Spleen (tissue), 11 donors: ENCODE results near the gene TM9SF2. TPM values are rescaled to one million over a fixed set of nuclear protein-coding genes. Genes with fewer than 3 reads are reported as not detected.
"Not testable (repeated sequence)": the region's sequence is repeated elsewhere in the genome, so short reads cannot be mapped to it uniquely, and the experiment has no call there.

ENCODE experiments used
- DNase-seq: peaks from one replicate; pipeline ENCODE4 v3.0.0-alpha.2; 2020
- H3K27ac ChIP-seq, 8 donors: fragments of 200-600 bp; sonication (generic) in 7 of 8; 1 replicate in 4 of 8; 2 replicates in 4 of 8; pipeline versions ENCODE4 v1.5.0 to v1.8.0; 2016 to 2021; ENCODE audit warnings: inconsistent platforms in 4 of 8, mild to moderate bottlenecking in 4 of 8, moderate library complexity in 1 of 8
- H3K27me3 ChIP-seq, 7 donors: fragments of 200-600 bp; sonication (generic) in 6 of 7; replicated peaks in 1 of 7; 1 replicate in 4 of 7; 2 replicates in 3 of 7; pipeline versions ENCODE4 v1.5.0 to v1.8.0; 2016 to 2021; ENCODE audit warnings: inconsistent platforms in 3 of 7, mild to moderate bottlenecking in 1 of 7
- H3K36me3 ChIP-seq, 6 donors: fragments of 200-600 bp; sonication (generic) in 5 of 6; 1 replicate in 4 of 6; 2 replicates in 2 of 6; pipeline versions ENCODE4 v1.5.0 to v1.8.0; 2016 to 2021; ENCODE audit warnings: inconsistent platforms in 2 of 6
- H3K4me1 ChIP-seq, 6 donors: fragments of 200-600 bp; sonication (generic) in 5 of 6; 1 replicate in 3 of 6; 2 replicates in 3 of 6; pipeline versions ENCODE4 v1.5.0 to v1.8.0; 2016 to 2021; ENCODE audit warnings: inconsistent platforms in 3 of 6
- H3K4me3 ChIP-seq, 8 donors: fragments of 200-600 bp; sonication (generic) in 7 of 8; 1 replicate in 4 of 8; 2 replicates in 4 of 8; pipeline versions ENCODE4 v1.5.0 to v1.8.0; 2016 to 2021; ENCODE audit warnings: inconsistent platforms in 4 of 8, mild to moderate bottlenecking in 4 of 8, moderate library complexity in 2 of 8
- H3K9me3 ChIP-seq, 8 donors: fragments of 200-600 bp; sonication (generic) in 7 of 8; 1 replicate in 4 of 8; 2 replicates in 4 of 8; pipeline versions ENCODE4 v1.5.0 to v1.8.0; 2016 to 2021; ENCODE audit warnings: inconsistent platforms in 4 of 8
- POLR2A ChIP-seq, 3 donors: fragments of 450-650 bp; IDR thresholded peaks; one replicate each; pipeline ENCODE4 v1.5.1; 2017; ENCODE audit warnings: antibody characterized with exemption in 3 of 3, mild to moderate bottlenecking in 1 of 3
- POLR2AphosphoS5 ChIP-seq, 3 donors: sonication (generic); formaldehyde crosslinking; IDR thresholded peaks; one replicate each; pipeline ENCODE4 v1.5.1; 2017; ENCODE audit warnings: antibody characterized with exemption in 3 of 3
- WGBS, 5 donors: extraction: QIAGEN DNeasy Blood & Tissue Kit in 3 of 5; methylation state at CpG; one replicate each; pipeline versions ENCODE4 v1.1.5 to v1.1.7; 2013 to 2018; 5-methylcytosine and 5-hydroxymethylcytosine counted together
- intact Hi-C: fragments of 100-400 bp; cut with DNase I; formaldehyde crosslinking; loops from one replicate; pipeline ENCODE4 v1.15.0; 2023; ENCODE audit warnings: low total_unique reads
- polyA plus RNA-seq, 3 donors: library from polyadenylated mRNA; stranded (reverse); fragments of 200-250 nt; gene quantifications; one replicate each; pipeline ENCODE4 v1.2.1, GENCODE V29; 2013
- total RNA-seq, 7 donors: library from RNA; depleted of rRNA in 3 of 7; stranded (reverse); fragments of >200 nt in 3 of 7; fragmentation: NEBNext Ultra II Directional in 4 of 7; extraction: Animal tissue kit (Norgen Biotek cat#: 25700) in 4 of 7; gene quantifications; one replicate each; pipeline versions ENCODE4 v1.1.0 to v1.2.1, GENCODE V29; 2016 to 2021
- TF ChIP-seq, protein P1 (sequence below), 11 experiments: fragments of 200-600 bp in 7 of 11; fragments of 450-650 bp in 4 of 11; sonication (generic) in 4 of 11; IDR thresholded peaks in 8 of 11; conservative IDR thresholded peaks in 3 of 11; 1 replicate in 7 of 11; 2 replicates in 4 of 11; pipeline versions ENCODE4 v1.4.0 to v1.8.0; 2016 to 2021; ENCODE audit warnings: antibody characterized with exemption in 11 of 11, inconsistent platforms in 4 of 11, mild to moderate bottlenecking in 1 of 11
- donor health status: healthy with polysubstance abuse.
- donor health status: DM: no; HTN: no; CAD: no; lungs with moderate emphysema.
- donor health status: DM: no; HTN: no; CAD: no.
- donor health status: Bipolar disorder and iron deficiency.
- donor health status: healthy.
- donor health status: DM: no; HTN: no; CAD: no.
- donor health status: DM: yes; HTN: yes; CAD: no.

The TM9SF2 gene
- total and polyA plus RNA-seq, 10 donors = 28.8 to 134 (median 93.7) TPM

DNA sequence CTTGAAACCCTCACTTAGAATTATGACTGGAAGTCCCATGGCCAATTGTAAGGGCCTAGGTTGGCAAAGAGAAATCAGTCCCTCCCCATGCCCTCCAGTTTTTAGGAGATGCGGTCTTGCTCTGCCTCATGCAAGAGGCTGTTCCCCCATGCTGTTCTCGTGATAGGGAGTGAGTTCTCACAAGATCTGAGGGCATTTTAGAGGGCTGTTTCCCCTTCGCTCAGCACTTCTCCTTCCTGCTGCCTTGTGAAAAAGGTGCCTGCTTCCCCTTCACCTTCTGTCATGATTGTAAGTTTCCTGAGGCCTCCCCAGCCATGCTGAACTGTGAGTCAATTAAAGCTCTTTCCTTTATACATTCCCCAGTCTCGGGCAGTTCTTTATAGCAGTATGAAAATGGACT is 40.5 kb upstream of the TM9SF2 start:
- 33 to 55% (median 42%) methylated on average over 4 of the region's 4 CpGs for WGBS, 5 donors
- H3K4me3 ChIP-seq, H3K36me3 ChIP-seq, H3K9me3 ChIP-seq, H3K27me3 ChIP-seq, DNase-seq, intact Hi-C loops: not testable (repeated sequence)
- H3K4me1 ChIP-seq = peaks cover 3 to 33% (median 18%) of the 10 kb centered on the region in 6 donors
- H3K27ac ChIP-seq = peak overlapping the region in 6 of 8 donors; percentile 15 to 65 (median 40)
- TF ChIP-seq POLR2AphosphoS5 (IDR thresholded peaks at IDR 0.05) = peak in 1 of 3 donors; percentile 52

DNA sequence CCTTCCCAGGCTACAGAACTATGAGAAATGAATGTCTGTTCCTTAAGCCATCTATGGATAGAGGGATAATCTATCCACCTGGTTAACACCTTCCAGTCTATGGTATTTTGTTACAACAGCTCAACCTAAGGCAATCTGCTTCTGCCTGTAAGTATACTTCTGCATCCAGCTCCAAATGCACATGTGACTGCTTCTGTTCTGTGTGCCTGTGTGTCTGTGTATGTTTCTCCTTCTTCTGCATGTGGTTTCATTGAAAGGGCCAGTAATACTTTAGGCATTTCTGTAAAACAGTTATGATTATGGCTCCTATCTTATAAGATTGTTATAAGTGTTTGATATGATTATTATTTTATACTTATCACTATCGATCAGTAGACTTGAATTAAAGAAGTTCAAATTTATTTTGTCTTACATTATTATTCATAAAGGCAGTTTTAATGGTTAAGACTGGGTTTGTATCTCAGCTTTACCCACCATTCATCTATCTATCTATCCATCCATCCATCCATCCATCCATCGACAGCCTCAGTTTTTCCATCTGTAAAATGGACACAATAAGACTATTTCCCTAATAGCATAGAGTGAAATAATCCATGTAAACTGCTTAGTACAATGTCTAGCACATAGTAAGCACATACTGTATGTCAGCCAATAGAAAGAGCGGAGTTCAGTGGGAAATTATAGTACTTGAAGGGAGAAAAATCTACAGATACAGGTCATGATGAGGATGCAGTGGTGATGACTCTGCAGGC is 37.5 kb upstream of the TM9SF2 start:
- intact Hi-C loops = no loop called here
- Histone ChIP-seq H3K36me3 (no peaks in the 10 kb centered on the region), H3K27ac (peak overlapping the region in 6 of 8 donors; percentile 36 to 85 (median 68)), H3K4me3 (peak overlapping the region in 1 of 8 donors; percentile 45), H3K9me3 (no peaks in the 10 kb centered on the region), H3K27me3 (no peaks in the 10 kb centered on the region), H3K4me1 (peaks cover 3 to 33% (median 18%) of the 10 kb centered on the region in 6 donors)
- DNase-seq = no peak
- no peak for TF ChIP-seq POLR2AphosphoS5 (IDR thresholded peaks at IDR 0.05)
- TF ChIP-seq, protein P1, sequence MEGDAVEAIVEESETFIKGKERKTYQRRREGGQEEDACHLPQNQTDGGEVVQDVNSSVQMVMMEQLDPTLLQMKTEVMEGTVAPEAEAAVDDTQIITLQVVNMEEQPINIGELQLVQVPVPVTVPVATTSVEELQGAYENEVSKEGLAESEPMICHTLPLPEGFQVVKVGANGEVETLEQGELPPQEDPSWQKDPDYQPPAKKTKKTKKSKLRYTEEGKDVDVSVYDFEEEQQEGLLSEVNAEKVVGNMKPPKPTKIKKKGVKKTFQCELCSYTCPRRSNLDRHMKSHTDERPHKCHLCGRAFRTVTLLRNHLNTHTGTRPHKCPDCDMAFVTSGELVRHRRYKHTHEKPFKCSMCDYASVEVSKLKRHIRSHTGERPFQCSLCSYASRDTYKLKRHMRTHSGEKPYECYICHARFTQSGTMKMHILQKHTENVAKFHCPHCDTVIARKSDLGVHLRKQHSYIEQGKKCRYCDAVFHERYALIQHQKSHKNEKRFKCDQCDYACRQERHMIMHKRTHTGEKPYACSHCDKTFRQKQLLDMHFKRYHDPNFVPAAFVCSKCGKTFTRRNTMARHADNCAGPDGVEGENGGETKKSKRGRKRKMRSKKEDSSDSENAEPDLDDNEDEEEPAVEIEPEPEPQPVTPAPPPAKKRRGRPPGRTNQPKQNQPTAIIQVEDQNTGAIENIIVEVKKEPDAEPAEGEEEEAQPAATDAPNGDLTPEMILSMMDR (IDR thresholded peaks at IDR 0.05 in 8 of 11, conservative IDR thresholded peaks at IDR 0.05 in 3 of 11) = no peak
- no peak for TF ChIP-seq POLR2A (IDR thresholded peaks at IDR 0.05)
- 94 to 96% (median 95%) methylated on average over 3 of the region's 3 CpGs for WGBS, 5 donors

GRCh38 chr13:99464441-99464949 is 36.8 kb upstream of the TM9SF2 start:
- intact Hi-C loops = no loop called here
- H3K4me3 ChIP-seq = peak overlapping the region in 1 of 8 donors; percentile 45
- peaks cover 3 to 33% (median 18%) of the 10 kb centered on the region in 6 donors for H3K4me1 ChIP-seq
- no peak for TF ChIP-seq POLR2A (IDR thresholded peaks at IDR 0.05)
- TF ChIP-seq, protein P1 (IDR thresholded peaks at IDR 0.05 in 8 of 11, conservative IDR thresholded peaks at IDR 0.05 in 3 of 11) = no peak
- no peak for TF ChIP-seq POLR2AphosphoS5 (IDR thresholded peaks at IDR 0.05)
- no peaks in the 10 kb centered on the region for H3K9me3 ChIP-seq
- H3K27ac ChIP-seq = peak overlapping the region; percentile 30 to 85 (median 54)
- no peaks in the 10 kb centered on the region for H3K27me3 ChIP-seq
- WGBS, 5 donors = 30 to 41% (median 34%) methylated on average over 9 of the region's 9 CpGs
- H3K36me3 ChIP-seq = no peaks in the 10 kb centered on the region
- no peak for DNase-seq

GRCh38 chr13:99465454-99465853 is 35.8 kb upstream of the TM9SF2 start:
- intact Hi-C loops = no loop called here
- Histone ChIP-seq H3K4me3 (no peak overlapping the region), H3K9me3 (no peaks in the 10 kb centered on the region), H3K27me3 (no peaks in the 10 kb centered on the region), H3K36me3 (no peaks in the 10 kb centered on the region), H3K27ac (peak overlapping the region in 5 of 8 donors; percentile 42 to 85 (median 77)), H3K4me1 (peaks cover 3 to 30% (median 18%) of the 10 kb centered on the region in 6 donors)
- no peak for DNase-seq
- WGBS, 5 donors = 94 to 98% (median 96%) methylated on average over 2 of the region's 2 CpGs
- TF ChIP-seq POLR2A (IDR thresholded peaks at IDR 0.05) = no peak
- TF ChIP-seq, protein P1 (IDR thresholded peaks at IDR 0.05 in 8 of 11, conservative IDR thresholded peaks at IDR 0.05 in 3 of 11) = no peak
- TF ChIP-seq POLR2AphosphoS5 (IDR thresholded peaks at IDR 0.05) = no peak
